CD14-positive monocyte (primary cell): Measurements from ENCODE around the gene SCN3B. TPM values are rescaled to one million over a fixed set of nuclear protein-coding genes. Genes with fewer than 3 reads are reported as not detected.

ENCODE experiments used
- DNase-seq, 3 donors: peaks; one replicate each; pipeline ENCODE4 v3.0.0-alpha.2; 2011 to 2022
- H2AFZ ChIP-seq: 2 replicates; pipeline ENCODE4 v1.6.0; 2012; ENCODE audit warnings: mild to moderate bottlenecking, low read depth, low read length, inconsistent platforms; ENCODE audit not compliant: insufficient read depth, poor library complexity, severe bottlenecking
- H3K27ac ChIP-seq, 2 donors: 1 replicate in 1 of 2; 2 replicates in 1 of 2; pipeline ENCODE4 v1.5.1; 2012 to 2013; ENCODE audit warnings: low read length in 2 of 2, control low read depth in 1 of 2, inconsistent platforms in 1 of 2, low read depth in 1 of 2, mild to moderate bottlenecking in 1 of 2
- H3K27me3 ChIP-seq, 2 donors: one replicate each; pipeline versions ENCODE4 v1.6.0 to v1.6.1; 2011 to 2013; ENCODE audit warnings: low read length in 2 of 2; ENCODE audit not compliant: control insufficient read depth in 2 of 2, insufficient read depth in 2 of 2
- H3K36me3 ChIP-seq, 2 donors: replicated peaks in 1 of 2; 1 replicate in 1 of 2; 2 replicates in 1 of 2; pipeline versions ENCODE4 v1.5.1 to v1.6.1; 2012 to 2013; ENCODE audit warnings: low read length in 2 of 2, control low read depth in 1 of 2, inconsistent platforms in 1 of 2, mild to moderate bottlenecking in 1 of 2; ENCODE audit not compliant: insufficient read depth in 2 of 2, control insufficient read depth in 1 of 2
- H3K4me1 ChIP-seq, 2 donors: 1 replicate in 1 of 2; 2 replicates in 1 of 2; pipeline versions ENCODE4 v1.5.1 to v1.6.1; 2012 to 2013; ENCODE audit warnings: low read length in 2 of 2, control low read depth in 1 of 2, inconsistent platforms in 1 of 2, mild to moderate bottlenecking in 1 of 2, moderate library complexity in 1 of 2; ENCODE audit not compliant: insufficient read depth in 2 of 2, control insufficient read depth in 1 of 2
- H3K4me2 ChIP-seq: replicated peaks from 2 replicates; pipeline ENCODE3; 2012; ENCODE audit warnings: low read length, moderate library complexity, mild to moderate bottlenecking; ENCODE audit not compliant: poor library complexity, severe bottlenecking; ENCODE audit errors: extremely low read depth
- H3K4me3 ChIP-seq, 3 experiments: fragments of 200-600 bp in 1 of 3; sonication (generic) in 1 of 3; replicated peaks in 1 of 3; 1 replicate in 2 of 3; 2 replicates in 1 of 3; pipeline ENCODE4 v1.5.1; 2011 to 2013; ENCODE audit warnings: low read length in 3 of 3, mild to moderate bottlenecking in 3 of 3, control low read depth in 2 of 3, low read depth in 2 of 3, inconsistent platforms in 1 of 3, moderate library complexity in 1 of 3
- H3K79me2 ChIP-seq: 2 replicates; pipeline ENCODE4 v1.6.0; 2012; ENCODE audit warnings: mild to moderate bottlenecking, control low read depth, inconsistent platforms, low read length, moderate library complexity; ENCODE audit not compliant: insufficient read depth
- H3K9ac ChIP-seq: 2 replicates; pipeline ENCODE4 v1.6.0; 2017; ENCODE audit warnings: low read length, mild to moderate bottlenecking; ENCODE audit not compliant: insufficient read depth, poor library complexity, severe bottlenecking
- H3K9me3 ChIP-seq, 2 donors: replicated peaks in 1 of 2; 1 replicate in 1 of 2; 2 replicates in 1 of 2; pipeline versions ENCODE4 v1.5.1 to v1.6.1; 2012 to 2013; ENCODE audit warnings: low read length in 2 of 2, control low read depth in 1 of 2; ENCODE audit not compliant: control insufficient read depth in 1 of 2, insufficient read depth in 1 of 2
- H4K20me1 ChIP-seq: 2 replicates; pipeline ENCODE4 v1.6.0; 2012; ENCODE audit warnings: mild to moderate bottlenecking, low read length, control low read depth, moderate library complexity; ENCODE audit not compliant: insufficient read depth
- H3K27ac Mint-ChIP-seq, 7 donors: one replicate each; pipeline ENCODE4 v1.8.0; 2020; ENCODE audit warnings: mild to moderate bottlenecking in 7 of 7, mixed read lengths in 7 of 7, moderate library complexity in 6 of 7, inconsistent platforms in 2 of 7
- H3K27me3 Mint-ChIP-seq, 3 donors: one replicate each; pipeline ENCODE4 v1.8.0; 2021 to 2022; ENCODE audit warnings: low read depth in 3 of 3, mild to moderate bottlenecking in 3 of 3, mixed read lengths in 3 of 3, moderate library complexity in 3 of 3, inconsistent platforms in 1 of 3
- H3K36me3 Mint-ChIP-seq, 2 donors: one replicate each; pipeline ENCODE4 v1.8.0; 2020; ENCODE audit warnings: mixed read lengths in 2 of 2, inconsistent platforms in 1 of 2, mild to moderate bottlenecking in 1 of 2
- H3K4me1 Mint-ChIP-seq: one replicate; pipeline ENCODE4 v1.8.0; 2020; ENCODE audit warnings: mild to moderate bottlenecking, mixed read lengths
- H3K4me3 Mint-ChIP-seq, 2 donors: one replicate each; pipeline ENCODE4 v1.8.0; 2020; ENCODE audit warnings: mild to moderate bottlenecking in 2 of 2, mixed read lengths in 2 of 2, moderate library complexity in 1 of 2
- H3K9me3 Mint-ChIP-seq, 7 donors: one replicate each; pipeline ENCODE4 v1.8.0; 2020 to 2022; ENCODE audit warnings: mixed read lengths in 7 of 7, mild to moderate bottlenecking in 6 of 7, moderate library complexity in 6 of 7, inconsistent platforms in 2 of 7
- CTCF ChIP-seq: fragments of 200-600 bp; IDR thresholded peaks from one replicate; pipeline ENCODE4 v1.8.0; 2022; ENCODE audit warnings: antibody characterized with exemption, mild to moderate bottlenecking
- WGBS: methylation state at CpG from one replicate; pipeline ENCODE4 v1.1.5; 2013; ENCODE audit warnings: missing lambda C conversion rate; ENCODE audit not compliant: insufficient coverage; 5-methylcytosine and 5-hydroxymethylcytosine counted together
- intact Hi-C, 2 donors: fragments of 100-400 bp; cut with micrococcal nuclease; formaldehyde crosslinking; loops; one replicate each; pipeline versions ENCODE4 v1.15.0 to v1.15.1; 2023
- polyA plus RNA-seq, 3 donors: library from polyadenylated mRNA; depleted of rRNA in 1 of 3; unstranded in 2 of 3; stranded (reverse) in 1 of 3; fragments of 300-500 nt in 2 of 3; fragments of >200 nt in 1 of 3; fragmentation: Illumina TruSeq in 2 of 3; gene quantifications; 1 replicate in 2 of 3; 2 replicates in 1 of 3; pipeline ENCODE4 v1.2.3, GENCODE V29; 2012 to 2021

Gene SCN3B
- polyA plus RNA-seq, 3 donors = not detected

GRCh38 chr11:123590296-123590912 is 64.0 kb downstream of the SCN3B start:
- no peak overlapping the region for H3K9ac ChIP-seq
- H3K27me3 ChIP-seq = no peaks in the 10 kb centered on the region
- intact Hi-C loops = no loop called here
- H3K27me3 Mint-ChIP-seq = peaks cover 0 to 1% (median 0%) of the 10 kb centered on the region in 3 donors
- H3K36me3 ChIP-seq = peaks cover 40 to 76% of the 10 kb centered on the region in 2 donors
- DNase-seq = no peak
- no peak overlapping the region for H2AFZ ChIP-seq
- H3K4me2 ChIP-seq = no peak overlapping the region
- H3K4me3 ChIP-seq = no peak overlapping the region
- H3K79me2 ChIP-seq = no peaks in the 10 kb centered on the region
- no peak overlapping the region for H3K4me3 Mint-ChIP-seq
- no peak overlapping the region for H3K27ac ChIP-seq
- peaks cover 3% of the 10 kb centered on the region for H3K4me1 Mint-ChIP-seq
- no peaks in the 10 kb centered on the region for H3K9me3 Mint-ChIP-seq
- no peaks in the 10 kb centered on the region for H3K9me3 ChIP-seq
- 87% methylated on average over 8 of the region's 11 CpGs for WGBS
- TF ChIP-seq CTCF = no peak
- peak overlapping the region in 2 of 7 donors; percentile 11 to 62 for H3K27ac Mint-ChIP-seq
- no peaks in the 10 kb centered on the region for H4K20me1 ChIP-seq
- H3K36me3 Mint-ChIP-seq = peaks cover 60 to 70% of the 10 kb centered on the region in 2 donors
- no peaks in the 10 kb centered on the region for H3K4me1 ChIP-seq

- no peaks in the 10 kb centered on the region for H3K79me2 ChIP-seq
- no peaks in the 10 kb centered on the region for H3K27me3 ChIP-seq
- H3K27ac ChIP-seq = no peak overlapping the region
- H3K9ac ChIP-seq = no peak overlapping the region
- no peak overlapping the region for H3K4me3 Mint-ChIP-seq
- no peak overlapping the region for H3K4me2 ChIP-seq
- H3K36me3 ChIP-seq = peaks cover 32 to 61% of the 10 kb centered on the region in 2 donors
- WGBS = 100% methylated on average over 4 of the region's 5 CpGs
- H4K20me1 ChIP-seq = no peaks in the 10 kb centered on the region
- H3K27ac Mint-ChIP-seq = no peak overlapping the region
- H3K27me3 Mint-ChIP-seq = peaks cover 0 to 1% (median 0%) of the 10 kb centered on the region in 3 donors
- no peak overlapping the region for H3K4me3 ChIP-seq
- no peak overlapping the region for H2AFZ ChIP-seq
- no peaks in the 10 kb centered on the region for H3K9me3 ChIP-seq
- peaks cover 57 to 61% of the 10 kb centered on the region in 2 donors for H3K36me3 Mint-ChIP-seq
- peaks cover 0 to 2% (median 0%) of the 10 kb centered on the region in 7 donors for H3K9me3 Mint-ChIP-seq
- H3K4me1 ChIP-seq = no peaks in the 10 kb centered on the region
- peaks cover 3% of the 10 kb centered on the region for H3K4me1 Mint-ChIP-seq
- intact Hi-C loops = no loop called here
- DNase-seq = no peak
- no peak for TF ChIP-seq CTCF
Measured at GRCh38 chr11:123588864-123589262, 65.6 kb downstream of the SCN3B start.
